ENCODE measurements around the gene SCN1A. TPM values are rescaled to one million over a fixed set of nuclear protein-coding genes. Genes with fewer than 3 reads are reported as not detected.

SCN1A gene
- total RNA-seq, 4 donors from 2014 or later = under 0.01 TPM; not detected in 3

GRCh38 chr2:165969227-165969626, 158.6 kb downstream of the SCN1A start:
- H3K27me3 ChIP-seq = no peaks in the 10 kb centered on the region
- no peak overlapping the region for H3K27ac ChIP-seq (replicated peaks in 1 of 4)
- no peak for DNase-seq (ENCODE audit: extremely low spot score)
- H3K4me1 ChIP-seq = no peaks in the 10 kb centered on the region
- H3K4me3 ChIP-seq = no peak overlapping the region
- no peak for TF ChIP-seq EP300 (IDR thresholded peaks at IDR 0.05)
- TF ChIP-seq POLR2A (IDR thresholded peaks at IDR 0.05; ENCODE audit: low read depth) = no peak
- TF ChIP-seq, protein P1, sequence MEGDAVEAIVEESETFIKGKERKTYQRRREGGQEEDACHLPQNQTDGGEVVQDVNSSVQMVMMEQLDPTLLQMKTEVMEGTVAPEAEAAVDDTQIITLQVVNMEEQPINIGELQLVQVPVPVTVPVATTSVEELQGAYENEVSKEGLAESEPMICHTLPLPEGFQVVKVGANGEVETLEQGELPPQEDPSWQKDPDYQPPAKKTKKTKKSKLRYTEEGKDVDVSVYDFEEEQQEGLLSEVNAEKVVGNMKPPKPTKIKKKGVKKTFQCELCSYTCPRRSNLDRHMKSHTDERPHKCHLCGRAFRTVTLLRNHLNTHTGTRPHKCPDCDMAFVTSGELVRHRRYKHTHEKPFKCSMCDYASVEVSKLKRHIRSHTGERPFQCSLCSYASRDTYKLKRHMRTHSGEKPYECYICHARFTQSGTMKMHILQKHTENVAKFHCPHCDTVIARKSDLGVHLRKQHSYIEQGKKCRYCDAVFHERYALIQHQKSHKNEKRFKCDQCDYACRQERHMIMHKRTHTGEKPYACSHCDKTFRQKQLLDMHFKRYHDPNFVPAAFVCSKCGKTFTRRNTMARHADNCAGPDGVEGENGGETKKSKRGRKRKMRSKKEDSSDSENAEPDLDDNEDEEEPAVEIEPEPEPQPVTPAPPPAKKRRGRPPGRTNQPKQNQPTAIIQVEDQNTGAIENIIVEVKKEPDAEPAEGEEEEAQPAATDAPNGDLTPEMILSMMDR (IDR thresholded peaks at IDR 0.05) = no peak
- TF ChIP-seq POLR2AphosphoS5 (IDR thresholded peaks at IDR 0.05) = no peak
- intact Hi-C loops (cut with DNase I) = no loop called here
- 71% methylated on average over 2 of the region's 2 CpGs for WGBS
- H3K9me3 ChIP-seq = no peaks in the 10 kb centered on the region
- H3K36me3 ChIP-seq = no peaks in the 10 kb centered on the region

GRCh38 chr2:165967746-165968145, 160.1 kb downstream of the SCN1A start:
- intact Hi-C loops (cut with DNase I) = no loop called here
- no peak overlapping the region for H3K4me3 ChIP-seq
- WGBS = 75% methylated on average over 2 of the region's 3 CpGs

GRCh38 chr2:165961818-165962217, 166.0 kb downstream of the SCN1A start:
- Histone ChIP-seq H3K4me1 (no peaks in the 10 kb centered on the region), H3K27ac (replicated peaks in 1 of 4) (no peak overlapping the region), H3K9me3 (no peaks in the 10 kb centered on the region), H3K36me3 (no peaks in the 10 kb centered on the region), H3K4me3 (no peak overlapping the region), H3K27me3 (no peaks in the 10 kb centered on the region)
- 78% methylated on average over 4 of the region's 4 CpGs for WGBS
- DNase-seq (ENCODE audit: extremely low spot score) = no peak
- intact Hi-C loops (cut with DNase I) = no loop called here
- TF ChIP-seq POLR2AphosphoS5 (IDR thresholded peaks at IDR 0.05) (no peak), POLR2A (IDR thresholded peaks at IDR 0.05; ENCODE audit: low read depth) (no peak), EP300 (IDR thresholded peaks at IDR 0.05) (no peak)
- TF ChIP-seq, protein P1 (IDR thresholded peaks at IDR 0.05) = no peak

More at GRCh38 chr2:165967746-165968145, 160.1 kb downstream of the SCN1A start:
- no peak for DNase-seq (ENCODE audit: extremely low spot score)
- Histone ChIP-seq H3K27ac (replicated peaks in 1 of 4) (no peak overlapping the region), H3K9me3 (no peaks in the 10 kb centered on the region), H3K27me3 (no peaks in the 10 kb centered on the region), H3K36me3 (no peaks in the 10 kb centered on the region), H3K4me1 (no peaks in the 10 kb centered on the region)
- TF ChIP-seq, protein P1 (IDR thresholded peaks at IDR 0.05) = no peak
- TF ChIP-seq POLR2AphosphoS5 (IDR thresholded peaks at IDR 0.05) = no peak
- no peak for TF ChIP-seq POLR2A (IDR thresholded peaks at IDR 0.05; ENCODE audit: low read depth)
- TF ChIP-seq EP300 (IDR thresholded peaks at IDR 0.05) = no peak

DNA sequence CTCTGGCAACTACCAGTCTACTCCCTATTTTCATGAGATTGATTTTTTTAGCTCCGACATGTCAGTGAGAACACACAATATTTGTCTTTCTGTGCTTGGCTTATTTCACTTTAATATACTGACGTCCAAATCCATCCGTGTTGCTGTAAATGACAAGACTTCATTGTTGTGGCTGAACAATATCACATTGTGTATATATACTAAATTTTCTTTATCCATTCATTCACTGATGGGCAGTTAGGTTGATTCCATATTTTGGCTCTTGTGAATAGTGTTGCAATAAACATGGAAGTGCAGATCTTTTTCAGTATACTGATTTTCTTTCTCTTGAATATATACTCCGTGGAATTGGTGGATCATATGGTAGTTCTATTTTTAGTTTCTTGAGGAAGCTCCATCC, 168.4 kb downstream of the SCN1A start:
- TF ChIP-seq, protein P1 (IDR thresholded peaks at IDR 0.05) = no peak
- TF ChIP-seq EP300 (IDR thresholded peaks at IDR 0.05) = no peak
- TF ChIP-seq POLR2AphosphoS5 (IDR thresholded peaks at IDR 0.05) = no peak
- TF ChIP-seq POLR2A (IDR thresholded peaks at IDR 0.05; ENCODE audit: low read depth) = no peak
- 85% methylated on average over 4 of the region's 4 CpGs for WGBS
- Histone ChIP-seq H3K9me3 (no peaks in the 10 kb centered on the region), H3K36me3 (no peaks in the 10 kb centered on the region), H3K4me3 (no peak overlapping the region), H3K27me3 (no peaks in the 10 kb centered on the region), H3K4me1 (peaks cover 8 to 11% (median 9%) of the 10 kb centered on the region in 4 donors), H3K27ac (replicated peaks in 1 of 4) (no peak overlapping the region)
- DNase-seq (ENCODE audit: extremely low spot score) = no peak
- intact Hi-C loops (cut with DNase I) = no loop called here

DNA sequence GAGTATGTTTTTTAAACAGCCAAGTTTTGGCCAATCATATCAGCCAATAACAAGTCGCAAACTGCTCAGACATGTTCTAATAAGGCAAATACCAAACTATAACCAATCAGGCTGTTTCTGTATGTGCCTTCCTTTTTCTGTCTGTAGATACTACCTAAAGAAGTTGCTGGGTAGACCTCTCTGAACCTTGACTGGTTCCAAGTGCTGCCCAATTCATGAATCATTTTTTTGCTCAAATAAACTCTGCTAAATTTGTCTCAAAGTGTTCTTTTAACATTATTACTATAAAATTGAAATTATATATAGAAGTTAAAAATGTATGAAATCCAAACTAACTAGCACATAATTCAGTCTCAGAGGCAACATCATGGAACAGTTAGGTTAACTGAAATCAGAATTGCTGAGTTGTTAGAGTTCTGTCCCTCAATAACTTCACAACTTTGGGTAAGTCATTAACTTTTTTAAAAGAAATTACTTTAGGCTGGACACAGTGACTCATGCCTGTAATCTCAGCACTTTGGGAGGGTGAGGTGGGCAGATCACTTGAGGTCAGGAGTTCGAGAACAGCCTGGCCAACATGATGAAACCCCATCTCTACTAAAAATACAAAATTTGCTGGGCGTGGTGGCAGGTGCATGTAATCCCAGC, 169.4 kb downstream of the SCN1A start:
- Histone ChIP-seq H3K36me3 (no peaks in the 10 kb centered on the region), H3K27me3 (no peaks in the 10 kb centered on the region), H3K27ac (replicated peaks in 1 of 4) (no peak overlapping the region), H3K4me1 (peaks cover 10 to 13% (median 11%) of the 10 kb centered on the region in 4 donors), H3K9me3 (no peaks in the 10 kb centered on the region), H3K4me3 (no peak overlapping the region)
- 93% methylated on average over 3 of the region's 3 CpGs for WGBS
- no peak for TF ChIP-seq POLR2A (IDR thresholded peaks at IDR 0.05; ENCODE audit: low read depth)
- no peak for TF ChIP-seq POLR2AphosphoS5 (IDR thresholded peaks at IDR 0.05)
- TF ChIP-seq EP300 (IDR thresholded peaks at IDR 0.05) = no peak
- TF ChIP-seq, protein P1 (IDR thresholded peaks at IDR 0.05) = no peak
- intact Hi-C loops (cut with DNase I) = no loop called here
- no peak for DNase-seq (ENCODE audit: extremely low spot score)

Measured in esophagus muscularis mucosa (tissue), 4 donors.